Measurements from ENCODE around the gene ZFAND2B.

Gene ZFAND2B

GRCh38 chr2:219204425-219205164, 2.0 kb upstream of the ZFAND2B start:
- DNase-seq, result no peak

DNA sequence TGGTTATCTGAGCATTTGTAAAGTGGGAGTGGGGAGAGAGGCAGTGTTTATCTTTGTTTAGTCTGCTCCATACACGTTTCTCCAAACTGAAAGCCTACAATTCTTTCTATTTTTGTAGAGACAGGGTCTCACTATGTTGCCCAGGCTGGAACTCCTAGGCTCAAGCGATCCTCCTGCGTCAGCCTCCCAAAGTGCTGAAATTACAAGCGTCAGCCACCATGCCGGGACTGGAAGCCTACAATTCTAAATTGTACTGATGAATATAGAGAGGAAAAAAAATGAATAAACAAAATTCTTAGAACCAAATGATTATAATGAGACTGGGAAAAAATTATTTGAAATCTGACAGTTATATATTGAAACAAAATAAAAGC, 1.4 kb upstream of the ZFAND2B start:
- DNase-seq, result no peak

- no peak for DNase-seq
Measured at GRCh38 chr2:219205981-219206327, 628 bp upstream of the ZFAND2B start.

GRCh38 chr2:219207134-219207883, 727 bp downstream of the ZFAND2B start:
- no peak for DNase-seq

- no peak for DNase-seq
Measured at GRCh38 chr2:219207884-219208740, 1.5 kb downstream of the ZFAND2B start.

- DNase-seq, result no peak
Measured at GRCh38 chr2:219209236-219210195, 2.9 kb downstream of the ZFAND2B start.

DNA sequence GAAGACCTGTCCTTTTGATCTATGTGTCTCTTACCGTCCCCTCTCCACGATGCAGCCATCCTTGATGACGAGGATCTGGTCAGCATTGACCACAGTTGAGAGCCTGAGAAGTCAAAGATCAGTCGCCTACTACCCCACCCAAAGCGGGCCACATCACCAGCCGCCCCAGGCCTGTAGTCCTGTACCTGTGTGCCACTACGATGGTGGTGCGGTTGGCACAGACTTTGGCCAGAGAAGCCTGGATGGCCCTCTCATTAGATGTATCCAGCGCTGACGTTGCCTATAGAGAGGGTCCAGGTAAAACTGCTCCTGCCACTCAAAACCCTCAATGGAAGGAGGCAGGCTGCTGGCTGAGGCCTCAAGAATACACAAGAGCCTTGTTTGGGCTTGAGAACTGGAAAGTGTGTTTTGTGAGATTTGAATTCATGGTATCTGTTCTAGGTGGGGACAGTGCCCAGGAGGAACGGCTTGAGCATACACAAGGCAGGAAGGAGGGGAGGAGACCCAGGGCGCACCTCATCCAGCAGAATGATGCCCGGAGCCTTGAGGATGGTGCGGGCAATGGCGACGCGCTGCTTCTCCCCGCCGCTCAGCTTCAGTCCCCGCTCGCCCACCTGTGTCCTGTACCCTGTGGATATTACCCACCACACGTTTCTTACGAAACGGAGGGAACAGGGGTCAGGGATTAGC, 3.8 kb downstream of the ZFAND2B start:
- no peak for DNase-seq

GRCh38 chr2:219210886-219211362, 4.3 kb downstream of the ZFAND2B start:
- no peak for DNase-seq

DNA sequence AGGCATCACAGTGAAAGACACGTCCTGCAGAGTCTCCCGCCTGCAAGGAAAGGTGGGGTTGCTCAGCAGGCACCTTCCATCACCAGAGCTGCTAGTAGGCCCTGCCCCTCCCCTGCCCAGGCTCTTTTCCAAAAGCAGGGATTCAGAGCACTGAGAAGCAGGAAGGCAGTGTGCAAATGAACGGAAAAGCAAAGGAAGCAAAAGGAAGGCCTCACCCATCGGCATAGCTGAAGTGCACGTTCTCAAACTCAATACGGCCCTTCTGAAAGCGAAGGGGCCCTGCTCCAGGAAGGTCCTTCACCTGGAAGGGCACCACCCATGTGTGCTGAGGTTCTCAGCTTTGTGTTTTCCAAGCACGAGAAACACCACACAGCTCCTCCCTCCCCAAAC, 6.4 kb downstream of the ZFAND2B start:
- no peak for DNase-seq

DNA sequence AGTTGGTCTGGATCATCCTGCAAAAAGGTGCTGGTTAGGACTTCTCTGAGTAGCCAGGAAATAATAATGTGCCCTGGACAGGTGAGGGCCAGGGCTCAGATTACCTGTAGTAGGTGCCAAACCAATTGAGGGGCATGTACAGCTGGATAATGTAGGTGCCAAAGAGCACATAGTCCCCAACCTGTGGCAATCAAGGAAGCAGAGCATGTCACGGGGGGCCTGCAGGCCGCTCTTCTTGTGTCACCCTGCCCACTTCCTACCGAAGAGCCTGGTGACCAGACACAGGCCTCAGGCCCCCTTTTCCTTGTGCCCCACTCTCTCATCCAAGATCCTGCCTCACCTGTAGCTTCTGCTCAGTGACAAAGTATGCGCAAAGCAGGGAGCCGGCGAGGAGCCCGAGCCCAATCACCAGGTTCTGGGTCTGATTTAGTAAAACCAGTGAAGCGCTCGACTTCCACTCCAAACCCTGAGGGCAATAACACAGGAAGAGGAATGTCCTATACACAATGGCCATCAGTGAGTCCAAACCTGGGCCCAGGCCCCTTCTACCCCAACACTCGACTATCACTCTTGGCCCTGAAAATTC, 7.0 kb downstream of the ZFAND2B start:
- no peak for DNase-seq

GRCh38 chr2:219214141-219214540, 7.6 kb downstream of the ZFAND2B start:
- DNase-seq, result no peak

- no peak for DNase-seq
Measured at GRCh38 chr2:219214786-219215185, 8.2 kb downstream of the ZFAND2B start.

GRCh38 chr2:219215871-219216534, 9.4 kb downstream of the ZFAND2B start:
- DNase-seq, result no peak

- no peak for DNase-seq
Measured at GRCh38 chr2:219216535-219216915, 9.9 kb downstream of the ZFAND2B start.

DNA sequence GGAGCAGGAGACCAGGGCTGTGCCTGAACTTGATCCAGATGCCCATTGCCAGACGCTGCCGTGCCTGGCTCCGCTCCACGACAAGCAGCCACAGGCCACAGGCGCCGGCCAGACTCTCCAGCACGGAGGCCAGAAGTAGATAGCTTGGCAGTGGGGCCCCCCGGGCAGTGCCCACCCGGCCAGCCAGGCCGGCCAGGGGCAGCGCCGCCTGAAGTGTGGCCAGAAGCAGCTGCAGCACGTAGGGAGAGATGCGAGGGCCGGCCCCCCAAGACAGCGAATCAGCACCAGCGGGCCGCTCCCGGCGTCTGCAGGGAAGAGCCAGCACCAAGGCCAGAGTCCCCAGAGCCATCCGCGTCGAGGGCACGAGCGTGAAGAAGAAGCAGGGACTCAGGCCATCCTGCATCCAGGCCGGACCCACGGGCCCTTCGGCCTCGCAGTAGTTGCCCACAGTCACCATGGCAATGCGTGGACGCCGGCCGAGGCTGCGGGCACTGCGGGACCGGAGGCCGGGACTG, 11.7 kb downstream of the ZFAND2B start:
- no peak for DNase-seq

DNA sequence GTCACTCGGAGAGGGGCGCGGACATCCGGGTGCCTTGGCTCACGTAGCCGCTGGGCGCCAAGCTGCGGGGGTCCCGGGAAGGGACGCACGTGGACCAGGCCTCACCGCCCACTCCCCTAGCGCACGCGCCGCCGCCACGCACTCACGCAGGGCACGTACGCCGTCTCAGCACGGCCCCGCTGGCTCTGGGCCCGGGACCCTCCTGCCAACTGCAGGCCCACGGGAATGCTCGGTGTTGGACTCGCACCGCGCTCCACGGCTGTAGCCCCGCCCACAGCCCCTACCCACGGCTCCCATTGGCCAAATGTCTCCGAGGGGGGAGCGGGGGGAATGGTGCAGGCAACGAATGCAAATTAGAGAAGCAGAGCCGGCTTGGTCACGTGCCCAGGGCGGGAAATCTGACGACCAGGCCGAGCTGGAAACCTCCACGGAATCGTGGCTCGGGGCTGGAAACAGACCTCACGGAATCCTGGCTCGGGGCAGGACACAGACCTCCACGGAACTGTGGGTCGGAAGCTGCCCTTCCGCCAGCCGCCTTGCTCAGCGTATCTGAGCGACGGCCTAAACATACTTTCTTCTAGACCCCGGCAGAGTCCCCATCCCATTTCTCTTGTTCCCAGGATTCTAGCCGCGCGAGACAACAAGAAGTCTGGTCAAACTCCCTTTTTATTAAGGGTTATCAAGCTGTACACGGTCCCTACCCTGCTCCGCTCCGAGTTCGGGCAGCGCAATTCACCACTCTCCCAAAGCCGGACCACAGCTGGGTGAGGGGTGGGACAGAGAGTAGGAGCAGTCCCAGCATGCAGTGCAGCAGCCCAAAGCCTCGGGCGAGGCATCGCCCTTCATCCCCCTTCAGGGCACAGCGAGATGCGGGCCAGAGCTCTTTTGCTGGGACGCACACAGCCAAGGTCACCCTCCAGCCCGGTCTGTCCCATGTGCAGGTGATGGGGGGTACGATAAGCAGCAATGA, 12.4 kb downstream of the ZFAND2B start, which contains the start of gene ABCB6:
Gene ABCB6 (minus strand): TSS at position 227 of the 970 bp plus-strand sequence. CDS start 285 bp downstream, outside the sequence.
- DNase-seq, result peak; percentile 100

- no peak for DNase-seq
Measured at GRCh38 chr2:219219784-219220532, 13.4 kb downstream of the ZFAND2B start.
